T-cell (primary cell): ENCODE results near the gene LRRC34. TPM values are rescaled to one million over a fixed set of nuclear protein-coding genes. Genes with fewer than 3 reads are reported as not detected.
A peak's percentile ranks its signal among the peaks of the same experiment; 100 is the strongest.

Experiments
- ATAC-seq, 4 experiments: fragments of 200-7000 bp in 3 of 4; fragments of 150-1000 bp in 1 of 4; cut with Tn5 transposase; replicated peaks in 1 of 4; 1 replicate in 3 of 4; 2 replicates in 1 of 4; pipeline ENCODE4 v1.10.0; 2021; ENCODE audit warnings: moderate library complexity in 3 of 4, mild to moderate bottlenecking in 2 of 4, moderate number of reproducible peaks in 1 of 4
- CTCF ChIA-PET, 2 donors: fragments of 300-600 bp; sonication (Branson Sonifier 250); formaldehyde crosslinking; loops; one replicate each; lab custom pipeline; 2022; ENCODE audit warnings: antibody characterized with exemption in 2 of 2; lab: Charles Lee
- POLR2A ChIA-PET, 2 donors: fragments of 300-600 bp; sonication (Branson Sonifier 250); formaldehyde crosslinking; loops; one replicate each; lab custom pipeline; 2022; ENCODE audit warnings: antibody characterized with exemption in 2 of 2; lab: Charles Lee
- DNase-seq, 35 experiments: peaks; one replicate each; pipeline versions ENCODE4 v3.0.0 to v3.0.0-alpha.2; 2013 to 2023
- H3K27ac ChIP-seq: one replicate; pipeline ENCODE4 v1.5.1; 2013; ENCODE audit warnings: low read length
- H3K27me3 ChIP-seq, 2 experiments: replicated peaks in 1 of 2; 1 replicate in 1 of 2; 2 replicates in 1 of 2; pipeline versions ENCODE4 v1.6.1 to v1.7.0; 2013; ENCODE audit warnings: low read length in 1 of 2, mixed read lengths in 1 of 2; ENCODE audit not compliant: control insufficient read depth in 2 of 2, insufficient read depth in 2 of 2; ENCODE audit errors: extremely low read depth in 1 of 2
- H3K36me3 ChIP-seq, 2 donors: 1 replicate in 1 of 2; 2 replicates in 1 of 2; pipeline versions ENCODE4 v1.6.1 to v1.7.0; 2013; ENCODE audit warnings: low read length in 1 of 2; ENCODE audit not compliant: control insufficient read depth in 2 of 2, insufficient read depth in 1 of 2; ENCODE audit errors: extremely low read depth in 1 of 2
- H3K4me1 ChIP-seq, 2 experiments: 1 replicate in 1 of 2; 2 replicates in 1 of 2; pipeline versions ENCODE4 v1.6.1 to v1.7.0; 2013; ENCODE audit warnings: low read length in 2 of 2, mixed read lengths in 1 of 2; ENCODE audit not compliant: insufficient read depth in 2 of 2, control insufficient read depth in 1 of 2; ENCODE audit errors: extremely low read depth in 1 of 2
- H3K4me3 ChIP-seq, 2 donors: 1 replicate in 1 of 2; 2 replicates in 1 of 2; pipeline versions ENCODE4 v1.5.1 to v1.7.0; 2013; ENCODE audit warnings: mild to moderate bottlenecking in 2 of 2, low read length in 1 of 2, moderate library complexity in 1 of 2; ENCODE audit not compliant: control insufficient read depth in 1 of 2; ENCODE audit errors: extremely low read depth in 1 of 2
- H3K9me3 ChIP-seq: 2 replicates; pipeline ENCODE4 v1.7.0; 2013
- H3K27ac Mint-ChIP-seq, 2 donors: one replicate each; pipeline ENCODE4 v1.8.0; 2020 to 2021; ENCODE audit warnings: mild to moderate bottlenecking in 2 of 2, mixed read lengths in 2 of 2
- H3K27me3 Mint-ChIP-seq, 2 donors: one replicate each; pipeline ENCODE4 v1.8.0; 2021 to 2022; ENCODE audit warnings: mixed read lengths in 2 of 2
- H3K36me3 Mint-ChIP-seq: one replicate; pipeline ENCODE4 v1.8.0; 2021; ENCODE audit warnings: mixed read lengths
- H3K4me1 Mint-ChIP-seq, 3 donors: one replicate each; pipeline ENCODE4 v1.8.0; 2020 to 2022; ENCODE audit warnings: mixed read lengths in 3 of 3, mild to moderate bottlenecking in 1 of 3
- H3K4me3 Mint-ChIP-seq, 3 donors: one replicate each; pipeline ENCODE4 v1.8.0; 2020 to 2022; ENCODE audit warnings: mild to moderate bottlenecking in 3 of 3, mixed read lengths in 3 of 3, moderate library complexity in 3 of 3
- H3K9me3 Mint-ChIP-seq, 3 donors: one replicate each; pipeline ENCODE4 v1.8.0; 2020 to 2022; ENCODE audit warnings: mixed read lengths in 3 of 3
- WGBS: methylation state at CpG from one replicate; pipeline ENCODE4 v1.1.5; 2013; ENCODE audit warnings: missing lambda C conversion rate; ENCODE audit not compliant: insufficient coverage; 5-methylcytosine and 5-hydroxymethylcytosine counted together
- total RNA-seq, 35 experiments: library from RNA in 6 of 35; stranded (reverse) in 6 of 35; fragments of 120-200 nt in 1 of 35; gene quantifications; one replicate each; pipeline versions ENCODE4 v1.2.1 to v1.2.4 and lab custom pipeline; 2013 to 2026

The LRRC34 gene, protein sequence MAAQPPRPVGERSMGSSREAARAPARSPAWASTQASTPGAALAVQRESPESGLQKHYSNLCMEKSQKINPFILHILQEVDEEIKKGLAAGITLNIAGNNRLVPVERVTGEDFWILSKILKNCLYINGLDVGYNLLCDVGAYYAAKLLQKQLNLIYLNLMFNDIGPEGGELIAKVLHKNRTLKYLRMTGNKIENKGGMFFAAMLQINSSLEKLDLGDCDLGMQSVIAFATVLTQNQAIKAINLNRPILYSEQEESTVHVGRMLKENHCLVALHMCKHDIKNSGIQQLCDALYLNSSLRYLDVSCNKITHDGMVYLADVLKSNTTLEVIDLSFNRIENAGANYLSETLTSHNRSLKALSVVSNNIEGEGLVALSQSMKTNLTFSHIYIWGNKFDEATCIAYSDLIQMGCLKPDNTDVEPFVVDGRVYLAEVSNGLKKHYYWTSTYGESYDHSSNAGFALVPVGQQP
- total RNA-seq = 1 to 10 TPM in 1 of 5 donors, under 1 TPM in 4; 0.28 to 1.6 (median 0.92) TPM
- total RNA-seq (2013) = 0.81 TPM
- total RNA-seq (lab: John Stamatoyannopoulos, UW) = 0 to 2.3 (median 0.28) reads per million in 29 experiments

- Histone ChIP-seq H3K36me3 (no peaks in the 10 kb centered on the region), H3K9me3 (peaks cover 4% of the 10 kb centered on the region), H3K4me3 (peak within 1 kb of the TSS; percentile 62 to 84), H3K27ac (no peak within 1 kb of the TSS), H3K27me3 (peaks cover 0 to 10% of the 10 kb centered on the region in 2 experiments), H3K4me1 (peaks cover 3 to 26% of the 10 kb centered on the region in 2 experiments)
- ChIA-PET POLR2A (interaction anchor here in 1 of 2 donors (0.7 kb wide), 1 partner anchor 367 kb away, joined by 3 read pairs; no protein-coding TSS in a partner anchor), CTCF (interaction anchor here in 1 of 2 donors (0.5 kb wide), 1 partner anchor 14 kb away, joined by 3 read pairs; no protein-coding TSS in a partner anchor)
- H3K27ac Mint-ChIP-seq = peak within 1 kb of the TSS; percentile 9 to 57
- peak in 34 of 35 experiments; percentile 12 to 74 (median 48) for DNase-seq
- WGBS = 3% methylated on average over 54 of the region's 56 CpGs
- peaks cover 7% of the 10 kb centered on the region for H3K36me3 Mint-ChIP-seq
- peak within 1 kb of the TSS; percentile 74 to 94 (median 78) for H3K4me3 Mint-ChIP-seq
- H3K9me3 Mint-ChIP-seq = peaks cover 4 to 11% (median 10%) of the 10 kb centered on the region in 3 donors
- H3K4me1 Mint-ChIP-seq = peaks cover 27 to 29% (median 29%) of the 10 kb centered on the region in 3 donors
- peak; percentile 62 to 77 (median 72) for ATAC-seq
- H3K27me3 Mint-ChIP-seq = peaks cover 0 to 5% of the 10 kb centered on the region in 2 donors
These were observed at the start of gene LRRC34, which contains the start of gene LRRIQ4 for GRCh38 chr3:169812332-169813235. LRRC34 (minus strand) TSS chr3:169812904; CDS start chr3:169812548, 356 bp downstream. LRRIQ4 (plus strand) TSS chr3:169812870; CDS start chr3:169821922, 9,052 bp downstream.

GRCh38 chr3:169861871-169862270, 49.2 kb upstream of the LRRC34 start:
- Histone ChIP-seq H3K4me1 (peaks cover 17 to 26% of the 10 kb centered on the region in 2 experiments), H3K36me3 (no peaks in the 10 kb centered on the region), H3K27ac (no peak overlapping the region), H3K9me3 (no peaks in the 10 kb centered on the region), H3K4me3 (no peak overlapping the region), H3K27me3 (peaks cover 0 to 4% of the 10 kb centered on the region in 2 experiments)
- H3K27ac Mint-ChIP-seq = no peak overlapping the region
- 76% methylated on average over 3 of the region's 5 CpGs for WGBS
- H3K36me3 Mint-ChIP-seq = no peaks in the 10 kb centered on the region
- peaks cover 0 to 4% of the 10 kb centered on the region in 2 donors for H3K27me3 Mint-ChIP-seq
- H3K9me3 Mint-ChIP-seq = no peaks in the 10 kb centered on the region
- H3K4me1 Mint-ChIP-seq = peaks cover 24 to 29% (median 25%) of the 10 kb centered on the region in 3 donors
- DNase-seq = no peak
- CTCF ChIA-PET = interaction anchor here (0.5 to 1.7 kb wide), 13 partner anchors 9 to 1012 kb away, joined by 3 to 9 read pairs (median 4); no protein-coding TSS in a partner anchor
- no peak for ATAC-seq
- no peak overlapping the region for H3K4me3 Mint-ChIP-seq
- POLR2A ChIA-PET = interaction anchor here in 1 of 2 donors (0.6 kb wide), 1 partner anchor 17 kb away, joined by 6 read pairs; no protein-coding TSS in a partner anchor

DNA sequence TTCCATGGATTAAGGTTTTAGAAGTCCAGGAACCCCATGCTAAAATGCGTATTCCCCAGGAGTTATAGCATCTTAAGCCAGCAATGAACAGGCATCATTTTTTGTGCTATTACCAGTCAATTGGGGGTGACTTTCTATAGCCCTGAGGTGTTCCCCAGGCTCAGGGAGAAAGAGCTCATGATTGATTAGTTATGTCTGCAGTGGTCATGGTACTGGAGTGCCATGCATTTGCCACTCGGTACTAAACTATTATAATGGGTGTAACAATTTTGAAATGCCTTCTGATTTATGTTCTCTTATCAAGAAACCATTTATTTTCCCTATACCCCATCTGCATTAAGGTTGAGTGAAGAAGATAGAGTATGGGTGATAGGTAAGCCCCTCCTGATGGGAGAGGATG, 45.1 kb upstream of the LRRC34 start:
- no peaks in the 10 kb centered on the region for H3K9me3 ChIP-seq
- no peaks in the 10 kb centered on the region for H3K36me3 ChIP-seq
- WGBS = no CpG with 5 or more reads among the region's 2 CpGs
- Mint-ChIP-seq H3K9me3 (no peaks in the 10 kb centered on the region), H3K27ac (no peak overlapping the region), H3K4me1 (no peaks in the 10 kb centered on the region), H3K36me3 (no peaks in the 10 kb centered on the region), H3K27me3 (peaks cover 5 to 8% of the 10 kb centered on the region in 2 donors), H3K4me3 (no peak overlapping the region)
- CTCF ChIA-PET = interaction anchor here in 1 of 2 donors (0.6 kb wide), 1 partner anchor 1236 kb away, joined by 3 read pairs; no protein-coding TSS in a partner anchor
- no peak overlapping the region for H3K27ac ChIP-seq
- peaks cover 0 to 12% of the 10 kb centered on the region in 2 experiments for H3K27me3 ChIP-seq
- H3K4me3 ChIP-seq = no peak overlapping the region
- DNase-seq = no peak
- POLR2A ChIA-PET = interaction anchor here in 1 of 2 donors (0.5 kb wide), 1 partner anchor 14 kb away, joined by 7 read pairs; no protein-coding TSS in a partner anchor
- no peaks in the 10 kb centered on the region for H3K4me1 ChIP-seq
- ATAC-seq = no peak

- no peak for ATAC-seq
- H3K27ac ChIP-seq = no peak overlapping the region
- H3K4me1 ChIP-seq = no peaks in the 10 kb centered on the region
- no peak overlapping the region for H3K27ac Mint-ChIP-seq
- no peaks in the 10 kb centered on the region for H3K9me3 ChIP-seq
- no peaks in the 10 kb centered on the region for H3K36me3 ChIP-seq
- POLR2A ChIA-PET = no interaction called here
- H3K4me3 Mint-ChIP-seq = no peak overlapping the region
- no peak overlapping the region for H3K4me3 ChIP-seq
- H3K27me3 Mint-ChIP-seq = peaks cover 5 to 8% of the 10 kb centered on the region in 2 donors
- no CpG with 5 or more reads among the region's 3 CpGs for WGBS
- no peaks in the 10 kb centered on the region for H3K4me1 Mint-ChIP-seq
- CTCF ChIA-PET = no interaction called here
- no peaks in the 10 kb centered on the region for H3K36me3 Mint-ChIP-seq
- peaks cover 0 to 12% of the 10 kb centered on the region in 2 experiments for H3K27me3 ChIP-seq
- no peak for DNase-seq
- H3K9me3 Mint-ChIP-seq = no peaks in the 10 kb centered on the region
These were observed 42.8 kb upstream of the LRRC34 start for GRCh38 chr3:169855514-169855913.

- no peaks in the 10 kb centered on the region for H3K9me3 Mint-ChIP-seq
- no peak overlapping the region for H3K4me3 Mint-ChIP-seq
- ATAC-seq (no peak), DNase-seq (no peak)
- CTCF ChIA-PET = no interaction called here
- H3K9me3 ChIP-seq = no peaks in the 10 kb centered on the region
- H3K27me3 Mint-ChIP-seq = peaks cover 4 to 10% of the 10 kb centered on the region in 2 donors
- no peak overlapping the region for H3K4me3 ChIP-seq
- H3K27ac Mint-ChIP-seq = no peak overlapping the region
- H3K36me3 Mint-ChIP-seq = no peaks in the 10 kb centered on the region
- POLR2A ChIA-PET = no interaction called here
- H3K4me1 ChIP-seq = no peaks in the 10 kb centered on the region
- no peaks in the 10 kb centered on the region for H3K36me3 ChIP-seq
- H3K27me3 ChIP-seq = peaks cover 0 to 9% of the 10 kb centered on the region in 2 experiments
- no peak overlapping the region for H3K27ac ChIP-seq
- H3K4me1 Mint-ChIP-seq = peaks cover 0 to 2% (median 2%) of the 10 kb centered on the region in 3 donors
These were observed 37.9 kb upstream of the LRRC34 start for GRCh38 chr3:169850618-169851017.
